ENCODE data around the gene CELA1. TPM values are rescaled to one million over a fixed set of nuclear protein-coding genes. Genes with fewer than 3 reads are reported as not detected.

The CELA1 gene
- not detected in 2 replicates for total RNA-seq

DNA sequence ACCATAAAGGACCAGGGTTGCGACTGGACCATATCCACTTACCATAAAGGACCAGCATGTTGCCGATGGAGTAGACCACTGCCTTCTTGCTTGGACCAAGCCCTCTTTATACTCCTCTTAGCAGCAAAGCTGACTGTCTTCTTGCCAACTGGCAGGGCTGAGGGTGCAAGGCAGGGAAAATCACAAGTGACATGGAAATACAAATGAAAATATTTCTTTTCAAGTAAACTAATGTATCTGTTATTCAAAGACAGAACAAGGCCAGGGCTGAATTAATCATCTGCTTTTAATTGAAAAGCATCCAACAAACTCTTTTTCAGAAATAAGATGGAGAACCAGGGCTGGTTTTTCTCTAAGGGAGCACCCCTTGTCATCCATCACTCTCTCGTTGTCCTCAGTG is at the start of gene CELA1:
Gene CELA1, minus strand, starts transcription at position 99 of the 400 bp plus-strand sequence. Its CDS starts 41 bp downstream, at position 58.

GRCh38 chr12:51391283-51392123 is 45.0 kb upstream of the CELA1 start, which contains the start of gene GALNT6:
Gene GALNT6, minus strand, starts transcription at chr12:51391406. Its CDS starts 11,625 bp downstream, at chr12:51379781.

DNA sequence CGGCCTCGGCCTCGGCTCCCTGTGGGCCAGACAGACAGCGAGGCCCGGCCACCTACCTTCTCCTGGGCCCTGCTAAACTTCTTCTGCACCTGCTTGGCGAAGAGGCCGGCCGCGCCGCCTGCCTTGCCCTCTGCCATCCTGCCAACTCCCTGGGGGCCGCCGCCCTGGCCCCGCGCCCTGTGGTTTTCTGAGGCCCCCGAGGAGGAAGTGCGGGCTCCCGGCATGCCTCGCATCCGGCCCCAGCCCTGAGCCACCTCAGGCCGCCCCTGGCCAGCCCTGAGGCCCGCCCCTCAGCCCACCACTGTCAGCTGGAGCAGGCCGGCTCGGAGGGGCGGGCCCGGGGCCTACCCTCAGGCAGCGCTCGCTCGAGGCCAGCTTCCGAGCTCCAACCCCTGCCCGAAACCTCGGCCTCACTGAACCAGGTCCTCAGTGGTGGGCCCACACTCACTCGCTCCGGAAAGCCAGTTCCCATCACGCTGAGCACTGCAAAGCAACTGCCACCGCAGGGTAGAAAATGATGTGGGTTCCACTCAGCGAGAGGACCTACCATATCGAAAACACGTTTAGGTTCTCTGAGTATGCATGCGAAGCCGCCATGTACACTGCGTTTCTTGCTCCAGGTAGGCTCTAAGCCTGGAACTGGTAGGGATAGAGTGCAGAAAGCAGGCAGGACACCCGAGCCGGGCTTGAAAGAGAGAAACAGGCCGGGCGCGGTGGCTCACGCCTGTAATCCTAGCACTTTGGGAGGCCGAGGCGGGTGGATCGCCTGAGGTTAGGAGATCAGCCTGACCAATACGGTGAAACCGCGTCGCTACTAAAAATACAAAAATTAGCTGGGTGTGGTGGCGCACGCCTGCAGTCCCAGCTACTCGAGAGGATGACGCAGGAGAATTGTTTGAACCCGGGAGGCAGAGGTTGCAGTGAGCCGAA is 22.2 kb downstream of the CELA1 start, which contains the start of gene BIN2:
Gene BIN2, minus strand, starts transcription at position 209 of the 930 bp plus-strand sequence. Its CDS starts 72 bp downstream, at position 137.

Other genes starting within 250 kb of the CELA1 start
- gene TFCP2, start 173.5 kb downstream of the CELA1 start, total RNA-seq: 6.4 and 7.7 TPM in 2 replicates
- 1.6 and 2.6 TPM in 2 replicates for gene POU6F1, start 128.6 kb downstream of the CELA1 start, total RNA-seq
- gene DAZAP2, start 107.9 kb downstream of the CELA1 start, total RNA-seq: 43.8 and 44.4 TPM in 2 replicates
- gene SMAGP, start 76.3 kb downstream of the CELA1 start, total RNA-seq: 6.0 and 8.2 TPM in 2 replicates
- gene BIN2, start 22.5 kb downstream of the CELA1 start, total RNA-seq: not detected in 2 replicates
- 18.2 and 71.2 TPM in 2 replicates for gene GALNT6, start 44.7 kb upstream of the CELA1 start, total RNA-seq
- gene SLC4A8, start 78.2 kb upstream of the CELA1 start, total RNA-seq: 3.0 and 7.6 TPM in 2 replicates
- 6.3 and 13.6 TPM in 2 replicates for gene SCN8A, start 244.6 kb upstream of the CELA1 start, total RNA-seq